ENCODE measurements around the gene SMAP1.

- TF ChIP-seq CTCF (conservative IDR thresholded peaks at IDR 0.05; ENCODE audit: low read depth in 2 of 2) (no peak), EZH2 (IDR thresholded peaks at IDR 0.05; ENCODE audit: low read depth, unreplicated experiment) (no peak), REST (IDR thresholded peaks at IDR 0.05; ENCODE audit: unreplicated experiment) (no peak), EZH2phosphoT487 (IDR thresholded peaks at IDR 0.05; ENCODE audit: unreplicated experiment) (no peak), ETS1 (IDR thresholded peaks at IDR 0.05) (no peak), CREB1 (CRISPR knock-in tag; IDR thresholded peaks at IDR 0.05; ENCODE audit: low read depth) (no peak), POLR2AphosphoS5 (IDR thresholded peaks at IDR 0.05; ENCODE audit: low read depth) (no peak), ZNF114 (CRISPR knock-in tag; IDR thresholded peaks at IDR 0.05) (no peak), ZNF331 (CRISPR knock-in tag; IDR thresholded peaks at IDR 0.05; ENCODE audit: low read depth) (no peak), NANOG (IDR thresholded peaks at IDR 0.05; ENCODE audit: borderline replicate concordance) (no peak), JUNB (IDR thresholded peaks at IDR 0.05; ENCODE audit: unreplicated experiment) (no peak)
These were observed 10.0 kb upstream of the SMAP1 start for GRCh38 chr6:70657706-70658105.
